Trophoblast cell (in vitro differentiated cells and primary cell): ENCODE data around the gene RPRD1B.

Source experiments
- DNase-seq, 2 donors: peaks; one replicate each; pipeline ENCODE4 v3.0.0-alpha.2; 2016
- H2AFZ ChIP-seq: 2 replicates; pipeline ENCODE4 v1.6.1; 2013; ENCODE audit warnings: low read length, moderate library complexity, mild to moderate bottlenecking; ENCODE audit not compliant: insufficient read depth, poor library complexity
- H2AK5ac ChIP-seq: 2 replicates; pipeline ENCODE4 v1.6.1; 2013; ENCODE audit warnings: mild to moderate bottlenecking, low read length
- H2BK120ac ChIP-seq: 2 replicates; pipeline ENCODE4 v1.6.1; 2013; ENCODE audit warnings: low read length, mild to moderate bottlenecking, moderate library complexity; ENCODE audit not compliant: insufficient read depth, poor library complexity
- H2BK12ac ChIP-seq: 2 replicates; pipeline ENCODE4 v1.6.1; 2013; ENCODE audit warnings: mild to moderate bottlenecking, low read length, moderate library complexity
- H2BK5ac ChIP-seq: 2 replicates; pipeline ENCODE4 v1.6.1; 2013; ENCODE audit warnings: low read length, low read depth, moderate library complexity, mild to moderate bottlenecking; ENCODE audit not compliant: poor library complexity
- H3K14ac ChIP-seq: 2 replicates; pipeline ENCODE4 v1.6.1; 2013; ENCODE audit warnings: mild to moderate bottlenecking, low read length
- H3K18ac ChIP-seq: 2 replicates; pipeline ENCODE4 v1.6.1; 2013; ENCODE audit warnings: mild to moderate bottlenecking, low read length
- H3K23ac ChIP-seq: 2 replicates; pipeline ENCODE4 v1.6.1; 2013; ENCODE audit warnings: low read length
- H3K27ac ChIP-seq: 2 replicates; pipeline ENCODE4 v1.5.1; 2013; ENCODE audit warnings: low read depth, mild to moderate bottlenecking, inconsistent platforms, low read length, moderate library complexity
- H3K27me3 ChIP-seq: 2 replicates; pipeline ENCODE4 v1.6.1; 2013; ENCODE audit warnings: inconsistent platforms, mild to moderate bottlenecking, low read length, moderate library complexity; ENCODE audit not compliant: insufficient read depth
- H3K36me3 ChIP-seq, 2 experiments: 1 replicate in 1 of 2; 2 replicates in 1 of 2; pipeline ENCODE4 v1.6.1; 2013; ENCODE audit warnings: low read length in 2 of 2, mild to moderate bottlenecking in 2 of 2, moderate library complexity in 1 of 2; ENCODE audit not compliant: insufficient read depth in 2 of 2, control insufficient read depth in 1 of 2
- H3K4ac ChIP-seq: 2 replicates; pipeline ENCODE4 v1.6.1; 2013; ENCODE audit warnings: low read depth, mild to moderate bottlenecking, low read length, moderate library complexity
- H3K4me1 ChIP-seq, 2 experiments: 1 replicate in 1 of 2; 2 replicates in 1 of 2; pipeline ENCODE4 v1.6.1; 2013; ENCODE audit warnings: low read length in 2 of 2, mild to moderate bottlenecking in 2 of 2, moderate library complexity in 1 of 2; ENCODE audit not compliant: insufficient read depth in 2 of 2, control insufficient read depth in 1 of 2
- H3K4me2 ChIP-seq: 2 replicates; pipeline ENCODE4 v1.6.1; 2013; ENCODE audit warnings: inconsistent platforms, mild to moderate bottlenecking, low read length, moderate library complexity
- H3K4me3 ChIP-seq: 2 replicates; pipeline ENCODE4 v1.5.1; 2013; ENCODE audit warnings: mild to moderate bottlenecking, low read depth, low read length, inconsistent platforms
- H3K79me1 ChIP-seq: one replicate; pipeline ENCODE4 v1.6.1; 2013; ENCODE audit warnings: low read length
- H3K79me2 ChIP-seq: 2 replicates; pipeline ENCODE4 v1.6.1; 2013; ENCODE audit warnings: low read length, mild to moderate bottlenecking; ENCODE audit not compliant: control insufficient read depth, insufficient read depth, poor library complexity
- H3K9ac ChIP-seq: 2 replicates; pipeline ENCODE4 v1.6.1; 2013; ENCODE audit warnings: mild to moderate bottlenecking, low read length
- H3K9me3 ChIP-seq: 2 replicates; pipeline ENCODE4 v1.6.1; 2013; ENCODE audit warnings: low read depth, mild to moderate bottlenecking, control low read depth, inconsistent platforms, low read length; ENCODE audit not compliant: insufficient read depth
- H4K12ac ChIP-seq: 2 replicates; pipeline ENCODE4 v1.6.1; 2013; ENCODE audit warnings: low read depth, mild to moderate bottlenecking, low read length, moderate library complexity
- H4K8ac ChIP-seq: 2 replicates; pipeline ENCODE4 v1.6.1; 2013; ENCODE audit warnings: low read depth, mild to moderate bottlenecking, low read length, moderate library complexity
- H4K91ac ChIP-seq: one replicate; pipeline ENCODE4 v1.6.1; 2013; ENCODE audit warnings: low read depth, mild to moderate bottlenecking, low read length, moderate library complexity
- WGBS: extraction: QIAGEN DNeasy Blood & Tissue Kit; methylation state at CpG from one replicate; pipeline ENCODE4 v1.1.7; 2013; ENCODE audit warnings: missing lambda C conversion rate; ENCODE audit not compliant: insufficient read length, insufficient coverage; ENCODE audit errors: extremely low coverage; 5-methylcytosine and 5-hydroxymethylcytosine counted together

Gene RPRD1B

GRCh38 chr20:38055848-38056247 is 22.3 kb downstream of the RPRD1B start:
- Histone ChIP-seq H3K4me1 (peaks cover 11 to 18% of the 10 kb centered on the region in 2 experiments), H4K8ac (no peak overlapping the region)
- WGBS: no CpG with 5 or more reads among the region's 6 CpGs

DNA sequence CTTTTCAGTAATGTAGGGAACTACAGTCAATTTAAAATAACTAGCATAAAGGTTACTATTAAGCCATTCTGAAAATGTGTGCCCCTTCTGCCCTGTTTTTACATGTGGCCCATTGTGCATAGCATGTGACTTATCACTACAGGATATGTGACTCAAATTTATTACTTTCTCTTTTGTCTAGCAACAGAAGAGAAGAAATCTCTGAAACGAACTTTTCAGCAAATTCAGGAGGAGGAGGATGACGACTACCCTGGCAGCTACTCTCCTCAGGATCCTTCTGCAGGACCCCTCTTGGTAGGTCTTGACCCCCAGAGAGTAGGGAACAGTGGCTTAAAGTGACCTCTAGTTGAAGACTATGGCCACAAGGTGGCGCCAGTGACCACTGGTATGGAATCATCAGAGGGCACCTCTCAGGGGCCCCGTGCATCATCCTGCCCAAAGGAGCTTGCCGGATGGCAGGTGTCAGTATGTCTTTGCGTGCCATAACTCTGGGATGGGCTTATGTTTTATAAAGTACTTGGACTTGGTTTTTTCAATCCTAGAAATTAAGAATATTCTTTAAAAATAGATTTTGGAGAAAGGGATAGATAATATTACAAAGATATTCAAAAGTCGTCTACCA is 23.9 kb downstream of the RPRD1B start:
- no peak overlapping the region for H3K18ac ChIP-seq
- H3K4ac ChIP-seq: no peak overlapping the region
- H3K27ac ChIP-seq: no peak overlapping the region
- H2AFZ ChIP-seq: no peak overlapping the region
- H3K23ac ChIP-seq: no peak overlapping the region
- no peak overlapping the region for H4K8ac ChIP-seq
- H2AK5ac ChIP-seq: no peak overlapping the region
- H2BK120ac ChIP-seq: no peak overlapping the region
- H3K14ac ChIP-seq: no peak overlapping the region
- H3K9ac ChIP-seq: no peak overlapping the region
- peaks cover 11 to 18% of the 10 kb centered on the region in 2 experiments for H3K4me1 ChIP-seq
- H3K79me1 ChIP-seq: peaks cover 17% of the 10 kb centered on the region
- DNase-seq: peak; percentile 69 to 94
- no peak overlapping the region for H3K4me2 ChIP-seq
- WGBS: no CpG with 5 or more reads among the region's 7 CpGs
- H3K79me2 ChIP-seq: peaks cover 2% of the 10 kb centered on the region
- no peaks in the 10 kb centered on the region for H3K9me3 ChIP-seq
- no peak overlapping the region for H2BK5ac ChIP-seq
- H2BK12ac ChIP-seq: no peak overlapping the region
- no peak overlapping the region for H3K4me3 ChIP-seq
- peaks cover 3 to 23% of the 10 kb centered on the region in 2 experiments for H3K36me3 ChIP-seq
- no peak overlapping the region for H4K12ac ChIP-seq
- no peak overlapping the region for H4K91ac ChIP-seq
- no peaks in the 10 kb centered on the region for H3K27me3 ChIP-seq

More at GRCh38 chr20:38055848-38056247, 22.3 kb downstream of the RPRD1B start:
- peaks cover 6% of the 10 kb centered on the region for H3K79me1 ChIP-seq
- H2BK120ac ChIP-seq: no peak overlapping the region
- H3K23ac ChIP-seq: no peak overlapping the region
- H3K27ac ChIP-seq: no peak overlapping the region
- peaks cover 2% of the 10 kb centered on the region for H3K79me2 ChIP-seq
- H3K36me3 ChIP-seq: peaks cover 3 to 16% of the 10 kb centered on the region in 2 experiments
- H3K9ac ChIP-seq: no peak overlapping the region
- DNase-seq: no peak
- H3K4ac ChIP-seq: no peak overlapping the region
- H3K14ac ChIP-seq: no peak overlapping the region
- no peak overlapping the region for H2AK5ac ChIP-seq
- no peak overlapping the region for H3K4me2 ChIP-seq
- H4K12ac ChIP-seq: no peak overlapping the region
- no peaks in the 10 kb centered on the region for H3K27me3 ChIP-seq
- H4K91ac ChIP-seq: no peak overlapping the region
- no peak overlapping the region for H2BK12ac ChIP-seq
- H3K4me3 ChIP-seq: no peak overlapping the region
- H2AFZ ChIP-seq: no peak overlapping the region
- no peak overlapping the region for H3K18ac ChIP-seq
- H2BK5ac ChIP-seq: no peak overlapping the region
- no peaks in the 10 kb centered on the region for H3K9me3 ChIP-seq

DNA sequence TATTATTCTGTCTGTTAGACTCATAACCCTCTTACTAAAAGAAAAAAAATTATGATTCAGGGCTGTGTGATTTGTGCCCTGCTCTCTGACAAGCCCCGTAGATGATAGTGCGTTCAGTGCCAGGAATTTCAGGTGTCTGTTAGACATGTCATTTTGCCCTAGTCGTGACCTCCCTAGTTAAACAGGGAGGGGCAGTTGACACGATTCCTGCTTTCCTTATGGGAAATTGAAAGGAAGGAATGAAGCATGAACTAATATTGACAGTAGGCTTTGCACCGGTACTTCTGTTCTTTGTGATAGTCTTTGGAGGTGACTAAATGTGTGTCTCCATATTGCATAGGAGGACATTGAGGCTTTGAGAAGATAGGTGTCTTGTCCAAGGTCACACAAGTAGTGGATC is 26.3 kb downstream of the RPRD1B start:
- Histone ChIP-seq H3K18ac (no peak overlapping the region), H2BK12ac (no peak overlapping the region), H3K27ac (peak overlapping the region; percentile 60), H3K27me3 (no peaks in the 10 kb centered on the region), H2BK120ac (peak overlapping the region; percentile 6), H2AK5ac (no peak overlapping the region), H4K12ac (no peak overlapping the region), H4K91ac (peak overlapping the region; percentile 11), H4K8ac (no peak overlapping the region), H3K4me2 (no peak overlapping the region), H3K23ac (no peak overlapping the region), H2AFZ (no peak overlapping the region), H3K4me3 (no peak overlapping the region), H3K9ac (no peak overlapping the region), H3K14ac (no peak overlapping the region), H3K79me1 (peaks cover 14% of the 10 kb centered on the region), H3K79me2 (no peaks in the 10 kb centered on the region), H2BK5ac (peak overlapping the region; percentile 4), H3K9me3 (no peaks in the 10 kb centered on the region), H3K36me3 (peaks cover 14 to 37% of the 10 kb centered on the region in 2 experiments), H3K4me1 (peaks cover 0 to 6% of the 10 kb centered on the region in 2 experiments), H3K4ac (no peak overlapping the region)
- no CpG with 5 or more reads among the region's 5 CpGs for WGBS
- DNase-seq: no peak

GRCh38 chr20:38060536-38060935 is 27.0 kb downstream of the RPRD1B start:
- no peak overlapping the region for H2AK5ac ChIP-seq
- H3K4ac ChIP-seq: no peak overlapping the region
- no peaks in the 10 kb centered on the region for H3K27me3 ChIP-seq
- peak overlapping the region; percentile 60 for H3K27ac ChIP-seq
- H3K9me3 ChIP-seq: no peaks in the 10 kb centered on the region
- H3K4me1 ChIP-seq: peaks cover 0 to 6% of the 10 kb centered on the region in 2 experiments
- no peak overlapping the region for H2BK5ac ChIP-seq
- peaks cover 14% of the 10 kb centered on the region for H3K79me1 ChIP-seq
- H3K4me2 ChIP-seq: peak overlapping the region; percentile 22
- no peak overlapping the region for H2BK12ac ChIP-seq
- H3K14ac ChIP-seq: no peak overlapping the region
- H3K79me2 ChIP-seq: no peaks in the 10 kb centered on the region
- H3K18ac ChIP-seq: no peak overlapping the region
- peaks cover 14 to 34% of the 10 kb centered on the region in 2 experiments for H3K36me3 ChIP-seq
- H4K8ac ChIP-seq: no peak overlapping the region
- DNase-seq: no peak
- H2BK120ac ChIP-seq: peak overlapping the region; percentile 6
- H4K12ac ChIP-seq: no peak overlapping the region
- no CpG with 5 or more reads among the region's 5 CpGs for WGBS
- H3K9ac ChIP-seq: no peak overlapping the region
- H3K23ac ChIP-seq: no peak overlapping the region
- H2AFZ ChIP-seq: no peak overlapping the region
- peak overlapping the region; percentile 20 for H4K91ac ChIP-seq
- no peak overlapping the region for H3K4me3 ChIP-seq
